Activated CD4-positive, alpha-beta T cell treated with anti-CD3 and anti-CD28 coated beads, Interleukin-2, amount 10 ng/mL, durations not matched to agents 24 days and 14 days (primary cell): ENCODE measurements around the gene VWA5B2. TPM values are rescaled to one million over a fixed set of nuclear protein-coding genes. Genes with fewer than 3 reads are reported as not detected.

ENCODE experiments used
- DNase-seq: peaks from one replicate; pipeline ENCODE4 v3.0.0; 2022
- H3K27ac Mint-ChIP-seq: one replicate; pipeline ENCODE4 v1.8.0; 2022; ENCODE audit warnings: mild to moderate bottlenecking, mixed read lengths
- H3K27me3 Mint-ChIP-seq: one replicate; pipeline ENCODE4 v1.8.0; 2022; ENCODE audit warnings: mixed read lengths
- H3K36me3 Mint-ChIP-seq: one replicate; pipeline ENCODE4 v1.8.0; 2022; ENCODE audit warnings: low read depth, mild to moderate bottlenecking, mixed read lengths
- H3K4me1 Mint-ChIP-seq: one replicate; pipeline ENCODE4 v1.8.0; 2021; ENCODE audit warnings: mixed read lengths
- H3K4me3 Mint-ChIP-seq: one replicate; pipeline ENCODE4 v1.8.0; 2022; ENCODE audit warnings: mild to moderate bottlenecking, moderate library complexity, mixed read lengths
- H3K9me3 Mint-ChIP-seq: one replicate; pipeline ENCODE4 v1.8.0; 2021; ENCODE audit warnings: mixed read lengths
- intact Hi-C: fragments of 100-400 bp; cut with micrococcal nuclease; formaldehyde crosslinking; loops from one replicate; pipeline ENCODE4 v1.15.1; 2023
- total RNA-seq: library from RNA; stranded (reverse); gene quantifications from 2 replicates; pipeline ENCODE4 v1.2.3, GENCODE V29; 2022

VWA5B2 gene
- total RNA-seq, 1 donor from 2014 or later = not detected

DNA sequence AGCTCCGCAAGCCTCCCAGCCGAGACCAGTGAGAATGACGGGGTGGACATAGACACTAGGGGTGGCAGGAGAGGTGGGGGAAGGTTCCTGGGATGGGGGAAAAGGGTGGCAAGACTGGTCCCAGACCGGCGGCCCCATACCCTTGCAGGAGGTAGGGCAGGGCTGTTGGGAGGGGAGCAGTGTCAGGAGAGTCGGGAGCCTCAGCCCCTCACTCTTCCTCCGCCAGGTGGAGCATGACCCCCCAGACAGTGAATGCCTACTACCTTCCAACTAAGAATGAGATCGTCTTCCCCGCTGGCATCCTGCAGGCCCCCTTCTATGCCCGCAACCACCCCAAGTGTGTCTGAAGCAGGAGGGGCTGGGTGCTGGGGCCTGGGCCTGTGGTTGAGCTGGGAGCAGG is 60.9 kb downstream of the VWA5B2 start:
- Mint-ChIP-seq H3K4me1 (peaks cover 5% of the 10 kb centered on the region), H3K9me3 (no peaks in the 10 kb centered on the region), H3K27me3 (peaks cover 19% of the 10 kb centered on the region), H3K27ac (no peak overlapping the region), H3K4me3 (no peak overlapping the region), H3K36me3 (no peaks in the 10 kb centered on the region)
- intact Hi-C loops = no loop called here
- no peak for DNase-seq

DNA sequence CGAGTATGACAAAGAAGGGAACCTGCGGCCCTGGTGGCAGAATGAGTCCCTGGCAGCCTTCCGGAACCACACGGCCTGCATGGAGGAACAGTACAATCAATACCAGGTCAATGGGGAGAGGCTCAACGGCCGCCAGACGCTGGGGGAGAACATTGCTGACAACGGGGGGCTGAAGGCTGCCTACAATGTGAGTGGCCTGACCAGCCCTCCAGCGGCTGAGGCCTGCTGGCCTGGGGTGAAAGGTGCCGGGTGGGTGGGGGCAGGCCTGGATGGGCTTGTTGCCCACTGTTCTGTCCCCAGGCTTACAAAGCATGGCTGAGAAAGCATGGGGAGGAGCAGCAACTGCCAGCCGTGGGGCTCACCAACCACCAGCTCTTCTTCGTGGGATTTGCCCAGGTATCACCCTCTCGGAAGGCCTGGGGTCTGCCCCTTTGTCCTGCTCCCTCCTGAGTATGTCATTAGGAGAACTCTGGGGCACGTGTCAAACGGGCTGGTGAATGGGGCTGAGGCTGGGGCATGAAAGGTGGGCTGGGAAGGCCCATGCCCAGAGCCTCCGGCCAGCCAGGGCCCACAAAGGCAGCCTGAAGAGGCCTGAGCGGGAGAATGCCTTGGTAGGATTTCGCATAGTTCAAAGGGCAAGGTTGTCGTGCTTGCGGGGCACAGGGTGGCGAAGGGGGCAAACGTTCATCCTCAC is 61.8 kb downstream of the VWA5B2 start:
- intact Hi-C loops = no loop called here
- H3K27me3 Mint-ChIP-seq = peaks cover 14% of the 10 kb centered on the region
- H3K27ac Mint-ChIP-seq = no peak overlapping the region
- no peak for DNase-seq
- peaks cover 5% of the 10 kb centered on the region for H3K4me1 Mint-ChIP-seq
- no peaks in the 10 kb centered on the region for H3K36me3 Mint-ChIP-seq
- H3K4me3 Mint-ChIP-seq = no peak overlapping the region
- no peaks in the 10 kb centered on the region for H3K9me3 Mint-ChIP-seq

Other genes starting within 250 kb of the VWA5B2 start
- 19.7 and 22.1 TPM in 2 replicates for gene ABCC5, start 211.7 kb upstream of the VWA5B2 start, total RNA-seq
- not detected in 2 replicates for gene HTR3D, start 197.8 kb upstream of the VWA5B2 start, total RNA-seq
- gene HTR3C, start 176.5 kb upstream of the VWA5B2 start, total RNA-seq = not detected in 2 replicates
- gene HTR3E, start 132.5 kb upstream of the VWA5B2 start, total RNA-seq = not detected in 2 replicates
- 72.2 and 74.7 TPM in 2 replicates for gene EIF2B5, start 94.2 kb upstream of the VWA5B2 start, total RNA-seq
- 49.0 and 54.5 TPM in 2 replicates for gene DVL3, start 74.2 kb upstream of the VWA5B2 start, total RNA-seq
- gene AP2M1, start 54.7 kb upstream of the VWA5B2 start, total RNA-seq = 241 and 242 TPM in 2 replicates
- gene ABCF3, start 43.4 kb upstream of the VWA5B2 start, total RNA-seq = 66.9 and 67.6 TPM in 2 replicates
- 82.5 and 85.3 TPM in 2 replicates for gene ALG3, start 19.4 kb downstream of the VWA5B2 start, total RNA-seq
- gene EEF1AKMT4, start 20.1 kb downstream of the VWA5B2 start, total RNA-seq = 14.3 and 15.9 TPM in 2 replicates
- gene CAMK2N2, start 32.0 kb downstream of the VWA5B2 start, total RNA-seq = 0.14 TPM in 2 replicates
- gene ECE2, start 46.4 kb downstream of the VWA5B2 start, total RNA-seq = not detected in 2 replicates
- gene PSMD2, start 69.7 kb downstream of the VWA5B2 start, total RNA-seq = 280 and 283 TPM in 2 replicates
- gene EIF4G1, start 85.0 kb downstream of the VWA5B2 start, total RNA-seq = 680 and 700 TPM in 2 replicates
- 8.6 and 8.7 TPM in 2 replicates for gene FAM131A, start 108.0 kb downstream of the VWA5B2 start, total RNA-seq
- 8.3 and 8.4 TPM in 2 replicates for gene CLCN2, start 132.0 kb downstream of the VWA5B2 start, total RNA-seq
- gene POLR2H, start 132.1 kb downstream of the VWA5B2 start, total RNA-seq = 159 and 161 TPM in 2 replicates
- gene THPO, start 148.6 kb downstream of the VWA5B2 start, total RNA-seq = not detected in 2 replicates
- gene CHRD, start 150.5 kb downstream of the VWA5B2 start, total RNA-seq = 0.07 TPM in 1 of 2 replicates, not detected in the other